HG03457 (cell line): Measurements from ENCODE around the gene SNX11.

Source experiments
- ATAC-seq: cut with Tn5 transposase; IDR thresholded peaks from one replicate; pipeline ENCODE4 v1.9.1; 2021; ENCODE audit warnings: moderate number of reproducible peaks; ENCODE audit not compliant: unreplicated experiment

SNX11 gene

GRCh38 chr17:48095611-48096010 is 12.0 kb upstream of the SNX11 start:
- no peak for ATAC-seq

GRCh38 chr17:48100160-48100559 is 7.4 kb upstream of the SNX11 start:
- no peak for ATAC-seq

GRCh38 chr17:48100591-48101011 is 7.0 kb upstream of the SNX11 start:
- ATAC-seq = no peak

- ATAC-seq = peak; percentile 73
Observed at GRCh38 chr17:48101012-48101720, 6.4 kb upstream of the SNX11 start, which contains the start of gene CBX1. CBX1 (minus strand) TSS chr17:48101478; CDS start chr17:48077004, 24,474 bp downstream.

GRCh38 chr17:48102043-48102750 is 5.4 kb upstream of the SNX11 start:
- ATAC-seq = no peak

- ATAC-seq = no peak
Observed at GRCh38 chr17:48102798-48103715, 4.5 kb upstream of the SNX11 start.

- no peak for ATAC-seq
Observed at GRCh38 chr17:48104440-48104839, 3.1 kb upstream of the SNX11 start.

- no peak for ATAC-seq
Observed at GRCh38 chr17:48106802-48107136, 797 bp upstream of the SNX11 start.

GRCh38 chr17:48110761-48111160 is 3.2 kb downstream of the SNX11 start:
- ATAC-seq = no peak

- ATAC-seq = no peak
Observed at GRCh38 chr17:48111937-48112241, 4.3 kb downstream of the SNX11 start.

- ATAC-seq = no peak
Observed at GRCh38 chr17:48113201-48113676, 5.7 kb downstream of the SNX11 start.

GRCh38 chr17:48121923-48122664 is 14.5 kb downstream of the SNX11 start:
- no peak for ATAC-seq

- ATAC-seq = no peak
Observed at GRCh38 chr17:48122665-48123045, 15.1 kb downstream of the SNX11 start.

GRCh38 chr17:48123111-48123510 is 15.5 kb downstream of the SNX11 start:
- no peak for ATAC-seq

- ATAC-seq = no peak
Observed at GRCh38 chr17:48123776-48124388, 16.3 kb downstream of the SNX11 start.

GRCh38 chr17:48125829-48126531 is 18.4 kb downstream of the SNX11 start:
- ATAC-seq = no peak

- no peak for ATAC-seq
Observed at GRCh38 chr17:48126532-48126850, 18.9 kb downstream of the SNX11 start.

- ATAC-seq = no peak
Observed at GRCh38 chr17:48127371-48128051, 19.9 kb downstream of the SNX11 start.

- no peak for ATAC-seq
Observed at GRCh38 chr17:48128400-48128799, 20.8 kb downstream of the SNX11 start.
